GM12892 (cell line): Measurements from ENCODE around the gene SMOC1.

Experiments used
- POLR2A ChIP-seq: IDR thresholded peaks from 2 replicates; pipeline ENCODE4 v1.6.1; 2011; ENCODE audit warnings: low read depth, low read length, control low read depth
- POLR2AphosphoS5 ChIP-seq: IDR thresholded peaks from 2 replicates; pipeline ENCODE4 v1.6.1; 2011; ENCODE audit warnings: low read depth, low read length, control low read depth
- TAF1 ChIP-seq: IDR thresholded peaks from 2 replicates; pipeline ENCODE4 v1.6.1; 2011; ENCODE audit warnings: low read depth, mild to moderate bottlenecking, control low read depth, low read length, borderline replicate concordance

- TF ChIP-seq POLR2AphosphoS5, result no peak
- no peak for TF ChIP-seq POLR2A
- no peak for TF ChIP-seq TAF1
Measured at GRCh38 chr14:69960296-69960695, 81.1 kb downstream of the SMOC1 start.
